CD14-positive monocyte (primary cell): Measurements from ENCODE around the gene ABCA3. TPM values are rescaled to one million over a fixed set of nuclear protein-coding genes. Genes with fewer than 3 reads are reported as not detected.

ENCODE experiments used
- DNase-seq, 3 donors: peaks; one replicate each; pipeline ENCODE4 v3.0.0-alpha.2; 2011 to 2022
- H2AFZ ChIP-seq: 2 replicates; pipeline ENCODE4 v1.6.0; 2012; ENCODE audit warnings: mild to moderate bottlenecking, low read depth, low read length, inconsistent platforms; ENCODE audit not compliant: insufficient read depth, poor library complexity, severe bottlenecking
- H3K27ac ChIP-seq, 2 donors: 1 replicate in 1 of 2; 2 replicates in 1 of 2; pipeline ENCODE4 v1.5.1; 2012 to 2013; ENCODE audit warnings: low read length in 2 of 2, control low read depth in 1 of 2, inconsistent platforms in 1 of 2, low read depth in 1 of 2, mild to moderate bottlenecking in 1 of 2
- H3K27me3 ChIP-seq, 2 donors: one replicate each; pipeline versions ENCODE4 v1.6.0 to v1.6.1; 2011 to 2013; ENCODE audit warnings: low read length in 2 of 2; ENCODE audit not compliant: control insufficient read depth in 2 of 2, insufficient read depth in 2 of 2
- H3K36me3 ChIP-seq, 2 donors: replicated peaks in 1 of 2; 1 replicate in 1 of 2; 2 replicates in 1 of 2; pipeline versions ENCODE4 v1.5.1 to v1.6.1; 2012 to 2013; ENCODE audit warnings: low read length in 2 of 2, control low read depth in 1 of 2, inconsistent platforms in 1 of 2, mild to moderate bottlenecking in 1 of 2; ENCODE audit not compliant: insufficient read depth in 2 of 2, control insufficient read depth in 1 of 2
- H3K4me1 ChIP-seq, 2 donors: 1 replicate in 1 of 2; 2 replicates in 1 of 2; pipeline versions ENCODE4 v1.5.1 to v1.6.1; 2012 to 2013; ENCODE audit warnings: low read length in 2 of 2, control low read depth in 1 of 2, inconsistent platforms in 1 of 2, mild to moderate bottlenecking in 1 of 2, moderate library complexity in 1 of 2; ENCODE audit not compliant: insufficient read depth in 2 of 2, control insufficient read depth in 1 of 2
- H3K4me2 ChIP-seq: replicated peaks from 2 replicates; pipeline ENCODE3; 2012; ENCODE audit warnings: low read length, moderate library complexity, mild to moderate bottlenecking; ENCODE audit not compliant: poor library complexity, severe bottlenecking; ENCODE audit errors: extremely low read depth
- H3K4me3 ChIP-seq, 3 experiments: fragments of 200-600 bp in 1 of 3; sonication (generic) in 1 of 3; replicated peaks in 1 of 3; 1 replicate in 2 of 3; 2 replicates in 1 of 3; pipeline ENCODE4 v1.5.1; 2011 to 2013; ENCODE audit warnings: low read length in 3 of 3, mild to moderate bottlenecking in 3 of 3, control low read depth in 2 of 3, low read depth in 2 of 3, inconsistent platforms in 1 of 3, moderate library complexity in 1 of 3
- H3K79me2 ChIP-seq: 2 replicates; pipeline ENCODE4 v1.6.0; 2012; ENCODE audit warnings: mild to moderate bottlenecking, control low read depth, inconsistent platforms, low read length, moderate library complexity; ENCODE audit not compliant: insufficient read depth
- H3K9ac ChIP-seq: 2 replicates; pipeline ENCODE4 v1.6.0; 2017; ENCODE audit warnings: low read length, mild to moderate bottlenecking; ENCODE audit not compliant: insufficient read depth, poor library complexity, severe bottlenecking
- H3K9me3 ChIP-seq, 2 donors: replicated peaks in 1 of 2; 1 replicate in 1 of 2; 2 replicates in 1 of 2; pipeline versions ENCODE4 v1.5.1 to v1.6.1; 2012 to 2013; ENCODE audit warnings: low read length in 2 of 2, control low read depth in 1 of 2; ENCODE audit not compliant: control insufficient read depth in 1 of 2, insufficient read depth in 1 of 2
- H4K20me1 ChIP-seq: 2 replicates; pipeline ENCODE4 v1.6.0; 2012; ENCODE audit warnings: mild to moderate bottlenecking, low read length, control low read depth, moderate library complexity; ENCODE audit not compliant: insufficient read depth
- H3K27ac Mint-ChIP-seq, 7 donors: one replicate each; pipeline ENCODE4 v1.8.0; 2020; ENCODE audit warnings: mild to moderate bottlenecking in 7 of 7, mixed read lengths in 7 of 7, moderate library complexity in 6 of 7, inconsistent platforms in 2 of 7
- H3K27me3 Mint-ChIP-seq, 3 donors: one replicate each; pipeline ENCODE4 v1.8.0; 2021 to 2022; ENCODE audit warnings: low read depth in 3 of 3, mild to moderate bottlenecking in 3 of 3, mixed read lengths in 3 of 3, moderate library complexity in 3 of 3, inconsistent platforms in 1 of 3
- H3K36me3 Mint-ChIP-seq, 2 donors: one replicate each; pipeline ENCODE4 v1.8.0; 2020; ENCODE audit warnings: mixed read lengths in 2 of 2, inconsistent platforms in 1 of 2, mild to moderate bottlenecking in 1 of 2
- H3K4me1 Mint-ChIP-seq: one replicate; pipeline ENCODE4 v1.8.0; 2020; ENCODE audit warnings: mild to moderate bottlenecking, mixed read lengths
- H3K4me3 Mint-ChIP-seq, 2 donors: one replicate each; pipeline ENCODE4 v1.8.0; 2020; ENCODE audit warnings: mild to moderate bottlenecking in 2 of 2, mixed read lengths in 2 of 2, moderate library complexity in 1 of 2
- H3K9me3 Mint-ChIP-seq, 7 donors: one replicate each; pipeline ENCODE4 v1.8.0; 2020 to 2022; ENCODE audit warnings: mixed read lengths in 7 of 7, mild to moderate bottlenecking in 6 of 7, moderate library complexity in 6 of 7, inconsistent platforms in 2 of 7
- CTCF ChIP-seq: fragments of 200-600 bp; IDR thresholded peaks from one replicate; pipeline ENCODE4 v1.8.0; 2022; ENCODE audit warnings: antibody characterized with exemption, mild to moderate bottlenecking
- WGBS: methylation state at CpG from one replicate; pipeline ENCODE4 v1.1.5; 2013; ENCODE audit warnings: missing lambda C conversion rate; ENCODE audit not compliant: insufficient coverage; 5-methylcytosine and 5-hydroxymethylcytosine counted together
- intact Hi-C, 2 donors: fragments of 100-400 bp; cut with micrococcal nuclease; formaldehyde crosslinking; loops; one replicate each; pipeline versions ENCODE4 v1.15.0 to v1.15.1; 2023
- polyA plus RNA-seq, 3 donors: library from polyadenylated mRNA; depleted of rRNA in 1 of 3; unstranded in 2 of 3; stranded (reverse) in 1 of 3; fragments of 300-500 nt in 2 of 3; fragments of >200 nt in 1 of 3; fragmentation: Illumina TruSeq in 2 of 3; gene quantifications; 1 replicate in 2 of 3; 2 replicates in 1 of 3; pipeline ENCODE4 v1.2.3, GENCODE V29; 2012 to 2021

Gene ABCA3
- polyA plus RNA-seq, 3 donors, result 0.06 to 1.2 (median 0.68) TPM

GRCh38 chr16:2253293-2253692, 87.2 kb downstream of the ABCA3 start:
- no peak overlapping the region for H3K4me2 ChIP-seq
- Mint-ChIP-seq H3K27ac (peak overlapping the region in 2 of 7 donors; percentile 59 to 61), H3K4me1 (peaks cover 15% of the 10 kb centered on the region), H3K27me3 (peaks cover 0 to 1% (median 0%) of the 10 kb centered on the region in 3 donors), H3K36me3 (peaks cover 45 to 63% of the 10 kb centered on the region in 2 donors), H3K9me3 (no peaks in the 10 kb centered on the region), H3K4me3 (no peak overlapping the region)
- H2AFZ ChIP-seq, result no peak overlapping the region
- no peak for DNase-seq
- intact Hi-C loops, result loop anchor here in 1 of 2 donors (5.0 to 10.0 kb wide), 2 partner anchors 56 to 248 kb away; partner anchors contain the start of genes CASKIN1 and ZNF598
- peaks cover 34% of the 10 kb centered on the region for H3K79me2 ChIP-seq
- peaks cover 31% of the 10 kb centered on the region for H4K20me1 ChIP-seq
- no peak overlapping the region for H3K27ac ChIP-seq
- 89% methylated on average over 6 of the region's 11 CpGs for WGBS
- H3K9me3 ChIP-seq, result no peaks in the 10 kb centered on the region
- TF ChIP-seq CTCF, result no peak
- no peak overlapping the region for H3K9ac ChIP-seq
- peaks cover 53 to 55% of the 10 kb centered on the region in 2 donors for H3K36me3 ChIP-seq
- no peak overlapping the region for H3K4me3 ChIP-seq
- H3K4me1 ChIP-seq, result peaks cover 19 to 20% of the 10 kb centered on the region in 2 donors
- H3K27me3 ChIP-seq, result no peaks in the 10 kb centered on the region

- peaks cover 0 to 1% (median 0%) of the 10 kb centered on the region in 3 donors for H3K27me3 Mint-ChIP-seq
- Histone ChIP-seq H3K27ac (no peak overlapping the region), H3K4me3 (no peak overlapping the region), H3K9ac (no peak overlapping the region), H2AFZ (no peak overlapping the region), H3K9me3 (no peaks in the 10 kb centered on the region), H3K27me3 (no peaks in the 10 kb centered on the region), H4K20me1 (peaks cover 26% of the 10 kb centered on the region), H3K36me3 (peaks cover 48 to 50% of the 10 kb centered on the region in 2 donors), H3K4me2 (no peak overlapping the region), H3K4me1 (peaks cover 19 to 20% of the 10 kb centered on the region in 2 donors), H3K79me2 (peaks cover 31% of the 10 kb centered on the region)
- DNase-seq, result no peak
- TF ChIP-seq CTCF, result no peak
- H3K4me1 Mint-ChIP-seq, result peaks cover 15% of the 10 kb centered on the region
- H3K27ac Mint-ChIP-seq, result peak overlapping the region in 5 of 7 donors; percentile 24 to 77 (median 61)
- H3K36me3 Mint-ChIP-seq, result peaks cover 41 to 62% of the 10 kb centered on the region in 2 donors
- H3K4me3 Mint-ChIP-seq, result no peak overlapping the region
- intact Hi-C loops, result loop anchor here in 1 of 2 donors (5.0 to 10.0 kb wide), 2 partner anchors 55 to 248 kb away; partner anchors contain the start of genes CASKIN1 and ZNF598
- no CpG with 5 or more reads among the region's 7 CpGs for WGBS
- H3K9me3 Mint-ChIP-seq, result no peaks in the 10 kb centered on the region
Observed at GRCh38 chr16:2252806-2253148, 87.8 kb downstream of the ABCA3 start.
